Hepatocyte (in vitro differentiated cells): ENCODE results near the gene PLD5.
"Not testable (repeated sequence)": the region's sequence is repeated elsewhere in the genome, so short reads cannot be mapped to it uniquely, and the experiment has no call there.

Experiments used
- EZH2phosphoT487 ChIP-seq: fragments of 200-600 bp; sonication (generic); IDR thresholded peaks from one replicate; pipeline ENCODE4 v1.6.1; 2018; ENCODE audit warnings: antibody characterized with exemption, mild to moderate bottlenecking, low read depth, moderate library complexity; ENCODE audit not compliant: unreplicated experiment, severe bottlenecking
- TF ChIP-seq, protein P1 (sequence below): fragments of 200-600 bp; sonication (generic); IDR thresholded peaks from 2 replicates; pipeline ENCODE4 v1.5.1; 2016; ENCODE audit warnings: antibody characterized with exemption, mild to moderate bottlenecking; ENCODE audit not compliant: poor library complexity

DNA sequence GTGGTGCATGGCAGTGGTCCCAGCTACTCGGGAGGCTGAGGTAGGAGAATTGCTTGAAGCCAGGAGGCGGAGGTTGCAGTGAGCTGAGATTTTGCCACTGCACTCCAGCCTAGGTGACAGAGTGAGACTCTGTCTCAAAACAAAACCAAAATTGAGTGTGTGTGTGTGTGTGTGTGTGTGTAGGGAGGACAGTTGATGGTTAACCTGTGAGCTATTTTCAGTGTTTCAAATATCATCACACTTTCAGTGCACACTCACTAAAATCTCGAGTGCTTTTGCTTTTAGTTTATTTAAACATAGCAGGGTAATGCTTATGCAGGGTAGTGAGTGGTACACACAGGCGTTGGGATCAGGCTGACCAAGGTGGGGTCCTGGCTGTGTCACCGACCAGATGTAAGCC lies 344.7 kb downstream of the PLD5 start:
- TF ChIP-seq, protein P1, sequence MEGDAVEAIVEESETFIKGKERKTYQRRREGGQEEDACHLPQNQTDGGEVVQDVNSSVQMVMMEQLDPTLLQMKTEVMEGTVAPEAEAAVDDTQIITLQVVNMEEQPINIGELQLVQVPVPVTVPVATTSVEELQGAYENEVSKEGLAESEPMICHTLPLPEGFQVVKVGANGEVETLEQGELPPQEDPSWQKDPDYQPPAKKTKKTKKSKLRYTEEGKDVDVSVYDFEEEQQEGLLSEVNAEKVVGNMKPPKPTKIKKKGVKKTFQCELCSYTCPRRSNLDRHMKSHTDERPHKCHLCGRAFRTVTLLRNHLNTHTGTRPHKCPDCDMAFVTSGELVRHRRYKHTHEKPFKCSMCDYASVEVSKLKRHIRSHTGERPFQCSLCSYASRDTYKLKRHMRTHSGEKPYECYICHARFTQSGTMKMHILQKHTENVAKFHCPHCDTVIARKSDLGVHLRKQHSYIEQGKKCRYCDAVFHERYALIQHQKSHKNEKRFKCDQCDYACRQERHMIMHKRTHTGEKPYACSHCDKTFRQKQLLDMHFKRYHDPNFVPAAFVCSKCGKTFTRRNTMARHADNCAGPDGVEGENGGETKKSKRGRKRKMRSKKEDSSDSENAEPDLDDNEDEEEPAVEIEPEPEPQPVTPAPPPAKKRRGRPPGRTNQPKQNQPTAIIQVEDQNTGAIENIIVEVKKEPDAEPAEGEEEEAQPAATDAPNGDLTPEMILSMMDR, result not testable (repeated sequence)
- TF ChIP-seq EZH2phosphoT487, result not testable (repeated sequence)
